H1 (cell line): ENCODE results near the gene RTEL1.

ENCODE experiments used
- CEBPB ChIP-seq: IDR thresholded peaks from 2 replicates; pipeline ENCODE4 v1.6.1; 2012; ENCODE audit warnings: low read depth, low read length
- EZH2 ChIP-seq: fragments of 200-600 bp; sonication (generic); IDR thresholded peaks from 2 replicates; pipeline ENCODE4 v1.7.1; 2012; ENCODE audit warnings: low read depth, mild to moderate bottlenecking, moderate library complexity, low read length, inconsistent platforms; ENCODE audit not compliant: severe bottlenecking
- HDAC2 ChIP-seq, 2 experiments: fragments of 300-600 bp in 1 of 2; sonication (generic) in 1 of 2; IDR thresholded peaks; 2 replicates each; pipeline ENCODE4 v1.6.1; 2011 to 2012; ENCODE audit warnings: low read depth in 2 of 2, low read length in 2 of 2, mild to moderate bottlenecking in 2 of 2, moderate library complexity in 2 of 2, borderline replicate concordance in 1 of 2, inconsistent platforms in 1 of 2
- POLR2A ChIP-seq, 2 experiments: IDR thresholded peaks; 1 replicate in 1 of 2; 2 replicates in 1 of 2; pipeline ENCODE4 v1.6.1; 2011; ENCODE audit warnings: low read depth in 2 of 2, low read length in 2 of 2, mild to moderate bottlenecking in 2 of 2; ENCODE audit errors: control extremely low read depth in 1 of 2
- POLR2AphosphoS5 ChIP-seq: IDR thresholded peaks from 2 replicates; pipeline ENCODE4 v1.6.1; 2011; ENCODE audit warnings: low read depth, low read length
- SP1 ChIP-seq: IDR thresholded peaks from 2 replicates; pipeline ENCODE4 v1.6.1; 2011; ENCODE audit warnings: low read depth, low read length
- YY1 ChIP-seq: IDR thresholded peaks from 2 replicates; pipeline ENCODE4 v1.6.1; 2011; ENCODE audit warnings: low read depth, mild to moderate bottlenecking, low read length
- TF ChIP-seq, protein P1 (sequence below), 3 experiments: IDR thresholded peaks; 1 replicate in 2 of 3; 2 replicates in 1 of 3; pipeline versions ENCODE4 v1.5.1 to v1.6.1; 2011; ENCODE audit warnings: low read length in 3 of 3, mild to moderate bottlenecking in 3 of 3, inconsistent platforms in 2 of 3, low read depth in 1 of 3, moderate library complexity in 1 of 3; ENCODE audit not compliant: insufficient read depth in 1 of 3; ENCODE audit errors: control extremely low read depth in 1 of 3
- TF ChIP-seq, protein P2 (sequence below): IDR thresholded peaks from 2 replicates; pipeline ENCODE4 v1.6.1; 2012; ENCODE audit warnings: low read length, inconsistent platforms

GRCh38 chr20:63691711-63692435, 33.8 kb downstream of the RTEL1 start:
- TF ChIP-seq EZH2 = no peak
- no peak for TF ChIP-seq POLR2AphosphoS5
- no peak for TF ChIP-seq POLR2A (IDR thresholded peaks at IDR 0.05; ENCODE audit: control extremely low read depth in 1 of 2, low read depth in 2 of 2, low read length in 2 of 2)
- no peak for TF ChIP-seq YY1
- TF ChIP-seq, protein P1, sequence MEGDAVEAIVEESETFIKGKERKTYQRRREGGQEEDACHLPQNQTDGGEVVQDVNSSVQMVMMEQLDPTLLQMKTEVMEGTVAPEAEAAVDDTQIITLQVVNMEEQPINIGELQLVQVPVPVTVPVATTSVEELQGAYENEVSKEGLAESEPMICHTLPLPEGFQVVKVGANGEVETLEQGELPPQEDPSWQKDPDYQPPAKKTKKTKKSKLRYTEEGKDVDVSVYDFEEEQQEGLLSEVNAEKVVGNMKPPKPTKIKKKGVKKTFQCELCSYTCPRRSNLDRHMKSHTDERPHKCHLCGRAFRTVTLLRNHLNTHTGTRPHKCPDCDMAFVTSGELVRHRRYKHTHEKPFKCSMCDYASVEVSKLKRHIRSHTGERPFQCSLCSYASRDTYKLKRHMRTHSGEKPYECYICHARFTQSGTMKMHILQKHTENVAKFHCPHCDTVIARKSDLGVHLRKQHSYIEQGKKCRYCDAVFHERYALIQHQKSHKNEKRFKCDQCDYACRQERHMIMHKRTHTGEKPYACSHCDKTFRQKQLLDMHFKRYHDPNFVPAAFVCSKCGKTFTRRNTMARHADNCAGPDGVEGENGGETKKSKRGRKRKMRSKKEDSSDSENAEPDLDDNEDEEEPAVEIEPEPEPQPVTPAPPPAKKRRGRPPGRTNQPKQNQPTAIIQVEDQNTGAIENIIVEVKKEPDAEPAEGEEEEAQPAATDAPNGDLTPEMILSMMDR (IDR thresholded peaks at IDR 0.05; ENCODE audit: control extremely low read depth in 1 of 3, insufficient read depth in 1 of 3, low read depth in 1 of 3, low read length in 3 of 3) = no peak
- TF ChIP-seq, protein P2, sequence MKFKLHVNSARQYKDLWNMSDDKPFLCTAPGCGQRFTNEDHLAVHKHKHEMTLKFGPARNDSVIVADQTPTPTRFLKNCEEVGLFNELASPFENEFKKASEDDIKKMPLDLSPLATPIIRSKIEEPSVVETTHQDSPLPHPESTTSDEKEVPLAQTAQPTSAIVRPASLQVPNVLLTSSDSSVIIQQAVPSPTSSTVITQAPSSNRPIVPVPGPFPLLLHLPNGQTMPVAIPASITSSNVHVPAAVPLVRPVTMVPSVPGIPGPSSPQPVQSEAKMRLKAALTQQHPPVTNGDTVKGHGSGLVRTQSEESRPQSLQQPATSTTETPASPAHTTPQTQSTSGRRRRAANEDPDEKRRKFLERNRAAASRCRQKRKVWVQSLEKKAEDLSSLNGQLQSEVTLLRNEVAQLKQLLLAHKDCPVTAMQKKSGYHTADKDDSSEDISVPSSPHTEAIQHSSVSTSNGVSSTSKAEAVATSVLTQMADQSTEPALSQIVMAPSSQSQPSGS = no peak
- no peak for TF ChIP-seq CEBPB
- no peak for TF ChIP-seq HDAC2 (IDR thresholded peaks at IDR 0.05; ENCODE audit: borderline replicate concordance in 1 of 2, low read depth in 2 of 2, low read length in 2 of 2)
- no peak for TF ChIP-seq SP1
